Suprapubic skin (tissue), 3 donors: Measurements from ENCODE around the gene AMBRA1.

Source experiments
- CTCF ChIP-seq, 2 donors: fragments of 200-600 bp in 1 of 2; fragments of 450-650 bp in 1 of 2; sonication (generic) in 1 of 2; IDR thresholded peaks; one replicate each; pipeline ENCODE4 v1.5.1; 2016 to 2019; ENCODE audit warnings: antibody characterized with exemption in 2 of 2, mild to moderate bottlenecking in 1 of 2, moderate library complexity in 1 of 2
- EP300 ChIP-seq: sonication (generic); formaldehyde crosslinking; IDR thresholded peaks from one replicate; pipeline ENCODE4 v1.6.1; 2017; ENCODE audit warnings: antibody characterized with exemption
- POLR2A ChIP-seq, 2 donors: fragments of 450-650 bp; IDR thresholded peaks; one replicate each; pipeline ENCODE4 v1.6.1; 2017; ENCODE audit warnings: antibody characterized with exemption in 2 of 2, mild to moderate bottlenecking in 2 of 2, moderate library complexity in 2 of 2

GRCh38 chr11:46347637-46348311, 246.0 kb downstream of the AMBRA1 start:
- TF ChIP-seq EP300 = no peak
- no peak for TF ChIP-seq CTCF (IDR thresholded peaks at IDR 0.05)
- TF ChIP-seq POLR2A (IDR thresholded peaks at IDR 0.05) = no peak
